Gastroesophageal sphincter (tissue), 3 donors: ENCODE results near the gene SLC35F1.

Source experiments
- EP300 ChIP-seq: sonication (generic); formaldehyde crosslinking; IDR thresholded peaks from one replicate; pipeline ENCODE4 v1.6.1; 2017; ENCODE audit warnings: antibody characterized with exemption, mild to moderate bottlenecking
- POLR2A ChIP-seq, 2 donors: fragments of 450-650 bp; IDR thresholded peaks; one replicate each; pipeline ENCODE4 v1.6.1; 2017; ENCODE audit warnings: antibody characterized with exemption in 2 of 2, mild to moderate bottlenecking in 2 of 2, moderate library complexity in 1 of 2
- POLR2AphosphoS5 ChIP-seq: sonication (generic); formaldehyde crosslinking; IDR thresholded peaks from one replicate; pipeline ENCODE4 v1.6.1; 2017; ENCODE audit warnings: antibody characterized with exemption
- TF ChIP-seq, protein P1 (sequence below), 4 experiments: fragments of 200-600 bp in 2 of 4; fragments of 450-650 bp in 2 of 4; sonication (generic) in 1 of 4; IDR thresholded peaks; one replicate each; pipeline ENCODE4 v1.5.1; 2017 to 2019; ENCODE audit warnings: antibody characterized with exemption in 4 of 4, mild to moderate bottlenecking in 2 of 4, moderate library complexity in 2 of 4

DNA sequence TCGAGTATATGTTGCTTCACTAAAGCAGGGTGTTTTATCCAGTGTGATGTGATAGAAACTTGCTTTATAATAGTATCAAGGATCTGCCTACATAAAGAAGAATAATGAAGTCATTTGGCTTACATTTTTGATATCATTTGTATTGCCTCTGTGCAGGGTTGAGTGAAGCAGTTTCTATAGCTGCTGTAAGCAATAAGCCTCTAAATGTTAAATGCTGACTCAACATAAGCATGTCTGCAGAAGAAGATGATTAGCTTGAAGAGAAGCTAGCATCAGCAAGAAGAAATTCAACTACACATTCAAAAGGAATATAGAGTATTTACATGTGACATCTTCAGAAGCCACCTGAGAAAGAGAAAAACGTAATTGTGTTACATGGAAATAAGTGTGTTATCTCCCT, 17.6 kb downstream of the SLC35F1 start:
- TF ChIP-seq, protein P1, sequence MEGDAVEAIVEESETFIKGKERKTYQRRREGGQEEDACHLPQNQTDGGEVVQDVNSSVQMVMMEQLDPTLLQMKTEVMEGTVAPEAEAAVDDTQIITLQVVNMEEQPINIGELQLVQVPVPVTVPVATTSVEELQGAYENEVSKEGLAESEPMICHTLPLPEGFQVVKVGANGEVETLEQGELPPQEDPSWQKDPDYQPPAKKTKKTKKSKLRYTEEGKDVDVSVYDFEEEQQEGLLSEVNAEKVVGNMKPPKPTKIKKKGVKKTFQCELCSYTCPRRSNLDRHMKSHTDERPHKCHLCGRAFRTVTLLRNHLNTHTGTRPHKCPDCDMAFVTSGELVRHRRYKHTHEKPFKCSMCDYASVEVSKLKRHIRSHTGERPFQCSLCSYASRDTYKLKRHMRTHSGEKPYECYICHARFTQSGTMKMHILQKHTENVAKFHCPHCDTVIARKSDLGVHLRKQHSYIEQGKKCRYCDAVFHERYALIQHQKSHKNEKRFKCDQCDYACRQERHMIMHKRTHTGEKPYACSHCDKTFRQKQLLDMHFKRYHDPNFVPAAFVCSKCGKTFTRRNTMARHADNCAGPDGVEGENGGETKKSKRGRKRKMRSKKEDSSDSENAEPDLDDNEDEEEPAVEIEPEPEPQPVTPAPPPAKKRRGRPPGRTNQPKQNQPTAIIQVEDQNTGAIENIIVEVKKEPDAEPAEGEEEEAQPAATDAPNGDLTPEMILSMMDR (IDR thresholded peaks at IDR 0.05): no peak
- TF ChIP-seq POLR2AphosphoS5 (no peak), POLR2A (IDR thresholded peaks at IDR 0.05) (no peak), EP300 (no peak)
